DMS53 treated with DMSO at 0.1 percent for 48 hours (cell line): ENCODE measurements around the gene BCAR3.

Source experiments
- DNase-seq: peaks from one replicate; lab custom pipeline; 2025; ENCODE audit not compliant: unreplicated experiment; lab: John Stamatoyannopoulos, UW

Gene BCAR3

GRCh38 chr1:93600663-93601062 is 81.0 kb downstream of the BCAR3 start:
- DNase-seq = no peak

GRCh38 chr1:93599479-93599878 is 82.2 kb downstream of the BCAR3 start:
- DNase-seq = no peak

GRCh38 chr1:93598861-93599439 is 82.7 kb downstream of the BCAR3 start:
- DNase-seq = no peak

- DNase-seq = no peak
These were observed 83.2 kb downstream of the BCAR3 start for GRCh38 chr1:93598396-93598795.

GRCh38 chr1:93597709-93598108 is 83.9 kb downstream of the BCAR3 start:
- no peak for DNase-seq

GRCh38 chr1:93596329-93597089 is 85.1 kb downstream of the BCAR3 start:
- no peak for DNase-seq

- no peak for DNase-seq
These were observed 85.9 kb downstream of the BCAR3 start for GRCh38 chr1:93595743-93596142.

GRCh38 chr1:93595266-93595665 is 86.4 kb downstream of the BCAR3 start:
- no peak for DNase-seq

DNA sequence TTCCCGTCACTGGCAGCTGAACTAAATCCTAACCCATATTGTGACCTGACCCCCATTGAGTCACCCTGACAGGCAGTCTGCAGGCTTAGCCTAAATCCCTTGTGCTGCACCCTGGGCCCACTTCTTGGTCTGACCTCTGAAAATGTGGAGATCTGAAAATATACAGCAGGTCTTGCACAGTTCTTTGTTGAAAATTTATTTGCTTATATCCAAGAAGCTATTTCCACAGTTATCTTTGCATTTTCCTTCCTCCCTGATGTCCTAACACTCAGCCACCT is 87.1 kb downstream of the BCAR3 start:
- no peak for DNase-seq

- no peak for DNase-seq
These were observed 87.6 kb downstream of the BCAR3 start for GRCh38 chr1:93593854-93594602.

DNA sequence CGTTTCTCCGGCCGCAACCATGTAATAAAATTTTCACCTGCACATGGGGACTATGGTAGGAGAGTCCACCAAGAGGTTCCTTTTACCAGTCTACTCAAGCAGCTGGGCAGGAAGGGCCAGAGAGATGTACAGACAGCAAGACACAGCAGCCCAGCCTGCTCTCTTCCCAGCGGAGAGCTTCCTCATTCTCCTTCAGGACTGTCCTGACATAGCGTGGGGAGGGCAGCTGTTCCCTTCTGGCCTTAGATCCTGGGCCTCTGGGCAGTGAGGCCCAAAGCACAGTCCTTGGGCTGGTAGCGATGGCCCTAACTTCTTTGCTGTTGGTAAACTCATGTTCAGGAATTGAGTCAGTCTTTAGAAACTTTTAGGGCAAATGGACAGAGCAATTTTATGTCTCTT is 89.1 kb downstream of the BCAR3 start:
- no peak for DNase-seq

GRCh38 chr1:93591676-93592550 is 89.7 kb downstream of the BCAR3 start:
- DNase-seq = peak; percentile 99

DNA sequence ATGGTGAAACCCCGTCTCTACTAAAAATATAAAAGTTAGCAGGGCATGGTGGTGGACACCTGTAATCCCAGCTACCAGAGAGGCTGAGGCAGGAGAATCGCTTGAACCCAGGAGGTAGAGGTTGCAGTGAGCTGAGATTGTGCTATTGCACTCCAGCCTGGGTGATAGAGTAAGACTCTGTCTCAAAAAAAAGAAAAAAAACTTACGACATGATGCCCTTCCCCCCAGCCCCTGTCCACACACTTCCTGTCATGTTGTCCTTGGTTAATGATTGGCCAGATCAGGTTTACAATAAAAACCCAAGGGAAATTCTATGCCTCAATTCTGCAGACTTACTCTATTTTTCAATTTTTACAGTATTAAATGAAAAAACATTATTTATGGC is 90.4 kb downstream of the BCAR3 start:
- peak; percentile 98 for DNase-seq

- no peak for DNase-seq
These were observed 92.7 kb downstream of the BCAR3 start for GRCh38 chr1:93588955-93589354.

DNA sequence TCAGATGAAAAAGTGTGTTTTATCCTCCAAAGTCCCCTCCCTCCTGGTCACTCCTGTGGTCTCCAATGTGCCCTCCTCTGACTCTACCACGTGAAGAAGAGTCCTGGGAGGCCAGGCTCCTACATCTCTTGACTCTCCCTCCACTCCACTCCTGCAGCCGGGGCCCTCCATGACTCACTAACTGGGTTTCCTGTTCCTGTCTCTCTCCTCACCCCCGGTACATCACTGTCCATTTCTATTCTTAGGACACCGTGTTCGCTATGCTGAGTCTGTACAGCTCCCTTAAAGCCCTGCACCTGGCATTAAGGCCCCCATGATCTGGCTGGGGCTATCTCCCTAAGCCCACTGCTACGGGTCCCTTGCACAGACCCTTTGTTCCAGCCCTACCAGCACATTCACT is 93.4 kb downstream of the BCAR3 start:
- no peak for DNase-seq

GRCh38 chr1:93587354-93587753 is 94.3 kb downstream of the BCAR3 start:
- DNase-seq = no peak

GRCh38 chr1:93585059-93585966 is 96.3 kb downstream of the BCAR3 start:
- peak; percentile 69 for DNase-seq

- no peak for DNase-seq
These were observed 97.2 kb downstream of the BCAR3 start for GRCh38 chr1:93584261-93585003.

- no peak for DNase-seq
These were observed 99.5 kb downstream of the BCAR3 start for GRCh38 chr1:93581917-93582850.
